H1 (cell line): ENCODE data around the gene TPP2. TPM values are rescaled to one million over a fixed set of nuclear protein-coding genes. Genes with fewer than 3 reads are reported as not detected.

Experiments used
- CTCF ChIA-PET: fragments of 300-600 bp; sonication (Branson Sonifier 250); formaldehyde crosslinking; loops from one replicate; lab custom pipeline; 2021; ENCODE audit not compliant: partially characterized antibody; lab: Charles Lee
- POLR2A ChIA-PET: fragments of 300-600 bp; sonication (Branson Sonifier 250); formaldehyde crosslinking; loops from one replicate; lab custom pipeline; 2021; ENCODE audit warnings: inconsistent platforms; ENCODE audit not compliant: partially characterized antibody; lab: Charles Lee
- DNase-seq, 2 experiments: peaks; one replicate each; pipeline versions ENCODE4 v3.0.0 to v3.0.0-alpha.2; 2010 to 2022; ENCODE audit warnings: low spot score in 2 of 2, low read depth in 1 of 2, mixed read lengths in 1 of 2
- FAIRE-seq: peaks from 2 replicates; lab custom pipeline; 2011; peaks lifted over from hg19 to GRCh38; lab: Jason Lieb, UNC
- H2AFZ ChIP-seq: 2 replicates; pipeline ENCODE4 v1.8.1; 2012; ENCODE audit warnings: low read length, inconsistent platforms
- H2AK5ac ChIP-seq: 2 replicates; pipeline ENCODE4 v1.6.1; 2013; ENCODE audit warnings: low read depth, low read length
- H2BK120ac ChIP-seq: replicated peaks from 2 replicates; pipeline ENCODE3; 2013; ENCODE audit warnings: low read depth, low read length, inconsistent platforms
- H2BK12ac ChIP-seq: 2 replicates; pipeline ENCODE4 v1.6.1; 2013; ENCODE audit warnings: low read depth, low read length
- H2BK15ac ChIP-seq: 2 replicates; pipeline ENCODE4 v1.6.1; 2013; ENCODE audit warnings: low read length
- H2BK20ac ChIP-seq: 2 replicates; pipeline ENCODE4 v1.6.1; 2013; ENCODE audit warnings: low read length
- H2BK5ac ChIP-seq: 2 replicates; pipeline ENCODE4 v1.6.1; 2013; ENCODE audit warnings: low read depth, low read length
- H3K14ac ChIP-seq: 2 replicates; pipeline ENCODE4 v1.6.1; 2013; ENCODE audit warnings: inconsistent platforms; ENCODE audit not compliant: insufficient read length
- H3K18ac ChIP-seq: 2 replicates; pipeline ENCODE4 v1.6.1; 2013; ENCODE audit warnings: low read length; ENCODE audit errors: extremely low read depth
- H3K23ac ChIP-seq: 2 replicates; pipeline ENCODE4 v1.6.1; 2013; ENCODE audit warnings: inconsistent platforms; ENCODE audit not compliant: insufficient read length
- H3K23me2 ChIP-seq: 2 replicates; pipeline ENCODE4 v1.6.1; 2013; ENCODE audit warnings: low read depth, low read length
- H3K27ac ChIP-seq: 2 replicates; pipeline ENCODE4 v1.6.1; 2011; ENCODE audit warnings: low read depth, low read length, inconsistent platforms
- H3K27me3 ChIP-seq, 4 experiments: replicated peaks in 1 of 4; 1 replicate in 1 of 4; 2 replicates in 3 of 4; pipeline versions ENCODE4 v1.6.1 to v1.8.1; 2011 to 2013; ENCODE audit warnings: low read length in 3 of 4, mild to moderate bottlenecking in 3 of 4, inconsistent platforms in 2 of 4, mixed read lengths in 2 of 4, moderate library complexity in 1 of 4; ENCODE audit not compliant: control insufficient read depth in 3 of 4, insufficient read depth in 3 of 4; ENCODE audit errors: extremely low read depth in 1 of 4
- H3K36me3 ChIP-seq, 4 experiments: 2 replicates each; pipeline versions ENCODE4 v1.6.1 to v1.8.1; 2011 to 2013; ENCODE audit warnings: mild to moderate bottlenecking in 4 of 4, low read length in 3 of 4, moderate library complexity in 2 of 4, control low read depth in 1 of 4, inconsistent platforms in 1 of 4; ENCODE audit not compliant: insufficient read depth in 4 of 4, control insufficient read depth in 2 of 4
- H3K4ac ChIP-seq: replicated peaks from 2 replicates; pipeline ENCODE3; 2013; ENCODE audit warnings: low read length, low read depth, mixed read lengths, inconsistent platforms; ENCODE audit not compliant: insufficient read length
- H3K4me1 ChIP-seq, 4 experiments: replicated peaks in 1 of 4; 1 replicate in 1 of 4; 2 replicates in 3 of 4; pipeline versions ENCODE4 v1.6.1 to v1.8.1; 2011 to 2013; ENCODE audit warnings: low read length in 3 of 4, inconsistent platforms in 2 of 4, mixed read lengths in 1 of 4; ENCODE audit not compliant: insufficient read depth in 4 of 4, control insufficient read depth in 3 of 4
- H3K4me2 ChIP-seq, 2 experiments: 2 replicates each; pipeline versions ENCODE4 v1.6.1 to v1.8.1; 2011 to 2013; ENCODE audit warnings: low read depth in 2 of 2, low read length in 2 of 2, control low read depth in 1 of 2, inconsistent platforms in 1 of 2, mild to moderate bottlenecking in 1 of 2; ENCODE audit not compliant: insufficient read depth in 1 of 2
- H3K4me3 ChIP-seq, 4 experiments: fragments of 200-600, 300-600 bp in 1 of 4; sonication (generic), shearing (Covaris generic), sonication (Bioruptor Twin) in 1 of 4; 2 replicates each; pipeline versions ENCODE4 v1.5.1 to v1.8.1; 2011 to 2016; ENCODE audit warnings: low read length in 4 of 4, low read depth in 3 of 4, control low read depth in 2 of 4, inconsistent platforms in 2 of 4, mild to moderate bottlenecking in 2 of 4, mixed read lengths in 1 of 4, moderate library complexity in 1 of 4; ENCODE audit not compliant: insufficient read depth in 2 of 4; ENCODE audit errors: extremely low read depth in 1 of 4
- H3K56ac ChIP-seq: replicated peaks from 2 replicates; pipeline ENCODE3; 2013; ENCODE audit warnings: low read depth, mild to moderate bottlenecking, mixed read lengths, low read length, inconsistent platforms; ENCODE audit not compliant: insufficient read length
- H3K79me1 ChIP-seq: 2 replicates; pipeline ENCODE4 v1.6.1; 2013; ENCODE audit warnings: low read depth, low read length, control low read depth
- H3K79me2 ChIP-seq, 2 experiments: 2 replicates each; pipeline versions ENCODE4 v1.6.1 to v1.8.1; 2012 to 2013; ENCODE audit warnings: low read length in 2 of 2, mild to moderate bottlenecking in 2 of 2, inconsistent platforms in 1 of 2; ENCODE audit not compliant: insufficient read depth in 2 of 2, control insufficient read depth in 1 of 2
- H3K9ac ChIP-seq, 4 experiments: replicated peaks in 1 of 4; 1 replicate in 1 of 4; 2 replicates in 3 of 4; pipeline versions ENCODE4 v1.6.1 to v1.8.1; 2011 to 2013; ENCODE audit warnings: low read depth in 3 of 4, low read length in 3 of 4, control low read depth in 2 of 4, mild to moderate bottlenecking in 2 of 4, moderate library complexity in 2 of 4, inconsistent platforms in 1 of 4; ENCODE audit errors: extremely low read depth in 1 of 4
- H3K9me3 ChIP-seq, 2 experiments: 2 replicates each; pipeline versions ENCODE4 v1.6.1 to v1.8.1; 2012 to 2013; ENCODE audit warnings: mild to moderate bottlenecking in 2 of 2, moderate library complexity in 2 of 2, control low read depth in 1 of 2, inconsistent platforms in 1 of 2, low read depth in 1 of 2, low read length in 1 of 2, mixed read lengths in 1 of 2; ENCODE audit not compliant: insufficient read depth in 2 of 2
- H4K20me1 ChIP-seq, 2 experiments: replicated peaks in 1 of 2; 2 replicates each; pipeline versions ENCODE3 to v1.8.1; 2011 to 2013; ENCODE audit warnings: inconsistent platforms in 2 of 2, low read length in 2 of 2, mild to moderate bottlenecking in 1 of 2; ENCODE audit not compliant: insufficient read depth in 2 of 2, control insufficient read depth in 1 of 2
- H4K5ac ChIP-seq: 2 replicates; pipeline ENCODE4 v1.6.1; 2013; ENCODE audit warnings: low read length, low read depth, mixed read lengths, inconsistent platforms; ENCODE audit not compliant: insufficient read length
- H4K8ac ChIP-seq: 2 replicates; pipeline ENCODE4 v1.8.0; 2013; ENCODE audit warnings: mild to moderate bottlenecking, moderate library complexity, low read length, inconsistent platforms; ENCODE audit not compliant: insufficient read depth; ENCODE audit errors: extremely low read depth
- H4K91ac ChIP-seq: replicated peaks from 2 replicates; pipeline ENCODE3; 2013; ENCODE audit warnings: low read length, mixed read lengths, inconsistent platforms; ENCODE audit not compliant: insufficient read length
- MAX ChIP-seq: IDR thresholded peaks from 2 replicates; pipeline ENCODE4 v1.6.1; 2012; ENCODE audit warnings: inconsistent platforms
- SAP30 ChIP-seq: fragments of 300-600 bp; sonication (generic); IDR thresholded peaks from 2 replicates; pipeline ENCODE4 v1.7.1; 2012; ENCODE audit warnings: low read length, moderate library complexity, mild to moderate bottlenecking, inconsistent platforms; ENCODE audit not compliant: insufficient read depth, insufficient replicate concordance
- USF2 ChIP-seq: IDR thresholded peaks from 2 replicates; pipeline ENCODE4 v1.6.1; 2011; ENCODE audit warnings: low read length, improper control_type of control experiment
- WGBS, 2 experiments: shearing (Covaris generic) in 1 of 2; methylation state at CpG; one replicate each; pipeline versions ENCODE4 v1.1.6 to v1.1.7; 2013 to 2015; ENCODE audit warnings: low lambda C conversion rate in 2 of 2, mixed read lengths in 2 of 2, inconsistent platforms in 1 of 2, low coverage in 1 of 2, missing lambda C conversion rate in 1 of 2; ENCODE audit not compliant: insufficient replicate concordance in 2 of 2, insufficient coverage in 1 of 2, insufficient read length in 1 of 2; ENCODE audit errors: extremely low coverage in 1 of 2, missing lambda C conversion rate in 1 of 2; 5-methylcytosine and 5-hydroxymethylcytosine counted together
- polyA plus RNA-seq, 7 experiments: library from polyadenylated mRNA; depleted of rRNA in 3 of 7; stranded (reverse) in 5 of 7; unstranded in 2 of 7; fragments of >200 nt in 5 of 7; fragments of 200-250 nt in 2 of 7; gene quantifications; 1 replicate in 5 of 7; 2 replicates in 1 of 7; 4 replicates in 1 of 7; pipeline versions ENCODE4 v1.2.1 to v1.2.3, GENCODE V29; 2011 to 2013; ENCODE audit warnings: missing spikeins in 2 of 7, mixed read lengths in 2 of 7
- total RNA-seq: library from RNA; stranded (reverse); fragmentation: NEBNext Ultra II Directional; extraction: Animal tissue kit (Norgen Biotek cat#: 25700); gene quantifications from 2 replicates; pipeline ENCODE4 v1.2.1, GENCODE V29; 2021

The TPP2 gene
- total and polyA plus RNA-seq, 2 of the 8 experiments (the other 6 are each of a cell fraction or from before 2014, with no cell fraction given): 15.9 to 85.7 TPM

- Histone ChIP-seq H3K9me3 (no peaks in the 10 kb centered on the region), H3K79me1 (no peaks in the 10 kb centered on the region), H4K8ac (no peak overlapping the region), H2BK5ac (no peak overlapping the region), H4K5ac (no peak overlapping the region), H3K18ac (no peak overlapping the region), H3K56ac (no peak overlapping the region), H3K23ac (no peak overlapping the region), H3K27me3 (no peaks in the 10 kb centered on the region), H2BK15ac (no peak overlapping the region), H4K20me1 (no peaks in the 10 kb centered on the region), H2AFZ (no peak overlapping the region), H3K14ac (no peak overlapping the region), H3K4me1 (no peaks in the 10 kb centered on the region), H3K27ac (no peak overlapping the region), H3K4ac (no peak overlapping the region), H3K36me3 (peaks cover 9 to 70% (median 36%) of the 10 kb centered on the region in 4 experiments), H3K23me2 (no peaks in the 10 kb centered on the region), H2BK120ac (no peak overlapping the region), H3K9ac (no peak overlapping the region), H2AK5ac (no peak overlapping the region), H3K4me2 (no peak overlapping the region), H4K91ac (no peak overlapping the region), H2BK12ac (no peak overlapping the region), H3K79me2 (no peaks in the 10 kb centered on the region), H3K4me3 (no peak overlapping the region), H2BK20ac (no peak overlapping the region)
- DNase-seq: no peak
- WGBS, 2 experiments: 86% methylated on average over 3 of the region's 3 CpGs; no CpG with 5 or more reads in 1 of the 2 experiments
- FAIRE-seq: no peak
- ChIA-PET CTCF (no interaction called here), POLR2A (no interaction called here)
- TF ChIP-seq USF2: no peak
- no peak for TF ChIP-seq MAX
- no peak for TF ChIP-seq SAP30
These were observed 51.3 kb downstream of the TPP2 start for GRCh38 chr13:102648046-102648445.
